Activated CD4-positive, alpha-beta T cell treated with anti-CD3 and anti-CD28 coated beads for 36 hours (primary cell): ENCODE measurements around the gene CNIH2. TPM values are rescaled to one million over a fixed set of nuclear protein-coding genes. Genes with fewer than 3 reads are reported as not detected.

Source experiments
- ATAC-seq: fragments of 200-7000 bp; cut with Tn5 transposase; one replicate; pipeline ENCODE4 v1.10.0; 2021; ENCODE audit warnings: mild to moderate bottlenecking, moderate library complexity
- CTCF ChIA-PET: fragments of 350-600 bp; sonication (Branson Sonifier 250); formaldehyde crosslinking; loops from one replicate; lab custom pipeline; 2021; ENCODE audit warnings: antibody characterized with exemption; lab: Charles Lee
- POLR2A ChIA-PET: fragments of 350-600 bp; sonication (Branson Sonifier 250); formaldehyde crosslinking; loops from one replicate; lab custom pipeline; 2021; ENCODE audit warnings: antibody characterized with exemption, inconsistent platforms; lab: Charles Lee
- DNase-seq: peaks from one replicate; pipeline ENCODE4 v3.0.0-alpha.2; 2020
- H3K27ac Mint-ChIP-seq: one replicate; pipeline ENCODE4 v1.8.0; 2021; ENCODE audit warnings: mixed read lengths
- H3K27me3 Mint-ChIP-seq: one replicate; pipeline ENCODE4 v1.8.0; 2021; ENCODE audit warnings: mixed read lengths
- H3K36me3 Mint-ChIP-seq: one replicate; pipeline ENCODE4 v1.8.0; 2021; ENCODE audit warnings: low read depth, mixed read lengths
- H3K4me1 Mint-ChIP-seq: one replicate; pipeline ENCODE4 v1.8.0; 2021; ENCODE audit warnings: mixed read lengths
- H3K4me3 Mint-ChIP-seq: one replicate; pipeline ENCODE4 v1.8.0; 2021; ENCODE audit warnings: mild to moderate bottlenecking, moderate library complexity, mixed read lengths
- H3K9me3 Mint-ChIP-seq: one replicate; pipeline ENCODE4 v1.8.0; 2021; ENCODE audit warnings: low read depth, mixed read lengths
- intact Hi-C, 2 experiments: fragments of 100-400 bp; cut with DNase I in 1 of 2; cut with micrococcal nuclease in 1 of 2; formaldehyde crosslinking; loops; one replicate each; pipeline versions ENCODE4 v1.14.2 to v1.15.1; 2022 to 2024; cut with DNase I, micrococcal nuclease
- total RNA-seq, 2 experiments: library from RNA; stranded (reverse); gene quantifications; one replicate each; pipeline ENCODE4 v1.2.3, GENCODE V29; 2021

The CNIH2 gene
- total RNA-seq, 2 experiments from 2014 or later = 1.3 to 1.6 TPM

DNA sequence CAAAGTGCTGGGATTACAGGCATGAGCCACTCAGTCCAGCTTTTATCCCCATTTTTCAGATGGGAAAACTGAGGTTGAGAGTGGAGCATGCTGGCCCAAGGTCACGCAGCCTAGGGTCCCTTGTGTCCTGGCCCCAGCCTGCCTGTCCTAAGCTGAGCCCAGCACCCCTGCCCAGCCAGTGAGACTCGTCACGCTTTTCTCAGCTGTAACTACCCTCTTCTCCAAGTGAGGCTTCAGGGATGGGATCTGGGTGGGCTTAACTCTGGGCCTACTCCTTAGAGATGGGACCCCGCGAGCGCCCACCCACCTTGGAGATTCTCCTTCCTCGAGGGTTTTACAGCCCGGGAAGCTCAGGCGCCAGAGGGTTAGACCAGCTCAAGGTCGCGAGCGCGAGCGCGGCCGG lies 13.3 kb downstream of the CNIH2 start:
- DNase-seq (no peak), ATAC-seq (no peak)
- Mint-ChIP-seq H3K36me3 (peaks cover 8% of the 10 kb centered on the region), H3K9me3 (no peaks in the 10 kb centered on the region), H3K4me3 (no peak overlapping the region), H3K27ac (no peak overlapping the region), H3K4me1 (peaks cover 22% of the 10 kb centered on the region), H3K27me3 (peaks cover 8% of the 10 kb centered on the region)
- CTCF ChIA-PET = interaction anchor here (0.6 to 4.6 kb wide), 6 partner anchors 9 to 344 kb away, joined by 3 to 23 read pairs (median 5); no protein-coding TSS in a partner anchor
- intact Hi-C loops = no loop called here
- POLR2A ChIA-PET = interaction anchor here (0.6 to 1.3 kb wide), 2 partner anchors 21 to 1338 kb away, joined by 3 read pairs; no protein-coding TSS in a partner anchor

DNA sequence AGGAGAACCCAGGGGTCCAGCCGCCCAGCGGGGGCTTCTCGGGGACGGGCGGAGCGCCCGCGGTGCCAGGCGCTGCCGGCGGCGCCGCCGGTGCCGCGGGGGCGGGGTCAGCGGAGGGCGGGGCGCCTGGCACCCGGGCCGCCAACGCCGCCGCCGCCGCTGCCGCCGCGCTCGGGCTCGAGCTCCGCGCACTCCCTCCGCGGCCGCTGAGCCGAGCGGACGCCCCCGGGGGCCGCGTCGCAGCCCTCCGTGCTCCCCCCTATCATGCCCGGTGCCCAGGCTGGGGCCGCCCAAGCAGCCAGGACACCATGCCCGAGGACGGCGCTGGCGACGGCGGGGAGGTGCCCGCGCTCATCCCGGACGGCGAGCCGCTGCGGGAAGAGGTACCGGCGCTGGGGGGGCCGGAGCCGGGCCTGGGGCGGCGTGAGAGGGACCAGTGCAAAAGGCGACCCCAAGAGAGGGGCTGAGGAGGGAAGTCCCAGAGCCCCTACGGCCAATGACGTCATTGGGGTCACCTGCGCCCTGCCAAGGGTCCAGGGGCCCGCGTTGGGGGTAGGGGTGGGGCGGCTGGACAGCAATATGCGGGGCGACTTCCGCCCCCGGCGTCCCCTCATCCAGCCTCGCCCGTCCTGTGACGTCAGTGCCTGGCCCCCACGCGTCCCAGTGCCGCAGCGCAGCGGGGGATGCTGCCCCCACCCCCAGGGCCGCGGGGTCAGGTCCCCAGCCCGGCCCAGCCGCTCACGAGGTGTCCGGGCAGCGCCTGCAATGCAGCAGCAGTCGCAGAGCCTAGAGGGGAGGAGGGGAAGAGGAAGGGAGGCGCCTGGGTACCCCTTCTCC lies 13.9 kb downstream of the CNIH2 start, which contains the start of gene TMEM151A:
Gene TMEM151A, plus strand, starts transcription at position 189 of the 837 bp plus-strand sequence. Its CDS starts 120 bp downstream, at position 309.
- H3K9me3 Mint-ChIP-seq = no peaks in the 10 kb centered on the region
- no peak for ATAC-seq
- CTCF ChIA-PET = interaction anchor here (0.8 to 4.6 kb wide), 5 partner anchors 9 to 126 kb away, joined by 3 to 23 read pairs (median 6); no protein-coding TSS in a partner anchor
- H3K36me3 Mint-ChIP-seq = peaks cover 6% of the 10 kb centered on the region
- peak within 1 kb of the TSS; percentile 89 for H3K4me3 Mint-ChIP-seq
- no peak within 1 kb of the TSS for H3K27ac Mint-ChIP-seq
- peaks cover 19% of the 10 kb centered on the region for H3K4me1 Mint-ChIP-seq
- DNase-seq = peak; percentile 58
- H3K27me3 Mint-ChIP-seq = peaks cover 8% of the 10 kb centered on the region
- POLR2A ChIA-PET = interaction anchor here (0.6 to 1.3 kb wide), 2 partner anchors 21 to 1337 kb away, joined by 3 read pairs; no protein-coding TSS in a partner anchor
- intact Hi-C loops = no loop called here

- DNase-seq (no peak), ATAC-seq (no peak)
- H3K4me1 Mint-ChIP-seq = peaks cover 15% of the 10 kb centered on the region
- no peaks in the 10 kb centered on the region for H3K9me3 Mint-ChIP-seq
- CTCF ChIA-PET = no interaction called here
- POLR2A ChIA-PET = no interaction called here
- peaks cover 8% of the 10 kb centered on the region for H3K27me3 Mint-ChIP-seq
- H3K36me3 Mint-ChIP-seq = peaks cover 2% of the 10 kb centered on the region
- H3K4me3 Mint-ChIP-seq = no peak overlapping the region
- H3K27ac Mint-ChIP-seq = no peak overlapping the region
- intact Hi-C loops = no loop called here
Observed at GRCh38 chr11:66292543-66293332, 14.8 kb downstream of the CNIH2 start.

- H3K27me3 Mint-ChIP-seq = peaks cover 8% of the 10 kb centered on the region
- CTCF ChIA-PET = no interaction called here
- ATAC-seq = no peak
Observed at GRCh38 chr11:66293352-66293751, 15.4 kb downstream of the CNIH2 start.

DNA sequence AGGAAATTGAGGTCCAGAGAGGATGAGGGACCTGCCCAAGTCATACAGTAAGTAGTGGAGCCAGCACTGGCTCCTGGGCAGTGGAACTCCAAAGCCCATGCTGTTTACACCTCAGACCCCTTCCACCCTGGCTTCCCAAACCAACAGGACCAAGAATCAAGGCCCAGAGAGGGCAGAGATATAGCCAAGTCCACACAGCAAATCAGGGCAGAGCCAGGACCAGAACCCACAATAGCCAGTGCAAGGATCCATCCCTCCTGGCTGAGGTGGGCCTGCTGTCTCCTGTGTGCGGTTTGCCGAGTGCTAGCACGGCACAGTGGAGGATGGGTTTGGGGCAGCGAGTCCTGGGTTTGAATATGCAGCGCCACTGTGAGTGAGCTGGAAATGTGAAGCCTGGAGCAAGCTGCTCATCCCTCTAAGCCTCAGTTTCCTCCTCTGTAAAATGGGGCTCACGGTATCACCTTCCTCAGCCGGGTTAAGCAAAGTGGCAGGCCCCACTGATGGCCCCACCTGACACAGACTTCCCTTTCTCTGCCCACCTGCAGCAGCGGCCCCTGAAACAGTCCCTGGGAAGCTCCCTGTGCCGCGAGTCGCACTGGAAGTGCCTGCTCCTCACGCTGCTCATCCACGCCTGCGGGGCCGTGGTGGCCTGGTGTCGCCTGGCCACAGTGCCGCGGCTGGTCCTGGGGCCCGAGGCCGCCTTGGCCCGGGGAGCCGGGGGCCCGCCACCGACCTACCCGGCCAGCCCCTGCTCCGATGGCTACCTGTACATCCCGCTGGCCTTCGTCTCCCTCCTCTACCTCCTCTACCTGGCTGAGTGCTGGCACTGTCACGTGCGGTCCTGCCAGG lies 16.0 kb downstream of the CNIH2 start:
- Mint-ChIP-seq H3K27ac (no peak overlapping the region), H3K4me1 (peaks cover 13% of the 10 kb centered on the region), H3K4me3 (no peak overlapping the region), H3K36me3 (no peaks in the 10 kb centered on the region), H3K9me3 (no peaks in the 10 kb centered on the region), H3K27me3 (peaks cover 8% of the 10 kb centered on the region)
- intact Hi-C loops = no loop called here
- ChIA-PET POLR2A (no interaction called here), CTCF (interaction anchor here (0.7 kb wide), 1 partner anchor 94 kb away, joined by 3 read pairs; no protein-coding TSS in a partner anchor)
- no peak for DNase-seq
- ATAC-seq = no peak

More at GRCh38 chr11:66293352-66293751, 15.4 kb downstream of the CNIH2 start:
- Mint-ChIP-seq H3K9me3 (no peaks in the 10 kb centered on the region), H3K4me1 (peaks cover 13% of the 10 kb centered on the region), H3K36me3 (peaks cover 2% of the 10 kb centered on the region), H3K4me3 (no peak overlapping the region), H3K27ac (no peak overlapping the region)
- intact Hi-C loops = no loop called here
- no peak for DNase-seq
- POLR2A ChIA-PET = no interaction called here

DNA sequence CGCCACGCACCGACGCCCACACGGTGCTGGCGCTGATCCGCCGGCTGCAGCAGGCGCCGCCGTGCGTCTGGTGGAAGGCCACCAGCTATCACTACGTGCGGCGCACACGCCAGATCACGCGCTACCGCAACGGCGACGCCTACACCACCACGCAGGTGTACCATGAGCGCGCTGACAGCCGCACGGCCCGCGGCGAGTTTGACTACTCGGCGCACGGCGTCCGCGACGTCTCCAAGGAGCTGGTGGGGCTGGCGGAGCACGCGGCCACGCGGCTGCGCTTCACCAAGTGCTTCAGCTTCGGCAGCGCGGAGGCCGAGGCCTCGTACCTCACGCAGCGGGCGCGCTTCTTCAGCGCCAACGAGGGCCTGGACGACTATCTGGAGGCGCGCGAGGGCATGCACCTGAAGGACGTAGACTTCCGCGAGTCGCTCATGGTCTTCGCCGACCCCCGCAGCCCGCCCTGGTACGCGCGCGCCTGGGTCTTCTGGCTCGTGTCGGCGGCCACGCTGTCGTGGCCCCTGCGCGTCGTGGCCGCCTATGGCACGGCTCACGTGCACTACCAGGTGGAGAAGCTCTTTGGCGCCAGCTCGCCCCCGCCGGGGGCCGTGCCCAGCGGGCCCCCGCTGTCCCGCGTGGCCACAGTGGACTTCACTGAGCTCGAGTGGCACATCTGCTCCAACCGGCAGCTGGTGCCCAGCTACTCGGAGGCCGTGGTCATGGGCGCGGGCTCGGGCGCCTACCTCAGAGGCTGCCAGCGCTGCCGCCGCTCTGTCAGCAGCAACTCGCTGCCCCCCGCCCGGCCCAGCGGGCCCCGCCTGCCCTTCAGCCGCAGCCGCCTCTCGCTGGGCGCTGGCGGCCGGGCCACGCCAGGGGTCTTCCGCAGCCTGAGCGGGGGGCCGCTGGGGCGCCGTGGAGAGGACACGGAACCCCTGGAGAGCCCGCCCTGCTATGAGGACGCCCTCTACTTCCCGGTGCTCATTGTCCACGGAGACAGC lies 16.9 kb downstream of the CNIH2 start:
- no peaks in the 10 kb centered on the region for H3K36me3 Mint-ChIP-seq
- H3K27me3 Mint-ChIP-seq = peaks cover 8% of the 10 kb centered on the region
- peaks cover 8% of the 10 kb centered on the region for H3K4me1 Mint-ChIP-seq
- H3K4me3 Mint-ChIP-seq = no peak overlapping the region
- POLR2A ChIA-PET = no interaction called here
- no peak for DNase-seq
- intact Hi-C loops = no loop called here
- CTCF ChIA-PET = interaction anchor here (0.7 kb wide), 1 partner anchor 95 kb away, joined by 3 read pairs; no protein-coding TSS in a partner anchor
- H3K27ac Mint-ChIP-seq = no peak overlapping the region
- ATAC-seq = no peak
- H3K9me3 Mint-ChIP-seq = no peaks in the 10 kb centered on the region

GRCh38 chr11:66297610-66298009 lies 19.6 kb downstream of the CNIH2 start:
- intact Hi-C loops = no loop called here
- ChIA-PET POLR2A (no interaction called here), CTCF (interaction anchor here (0.6 to 0.8 kb wide), 5 partner anchors 14 to 398 kb away, joined by 3 read pairs; no protein-coding TSS in a partner anchor)
- H3K27ac Mint-ChIP-seq = no peak overlapping the region
- ATAC-seq (no peak), DNase-seq (no peak)
- H3K27me3 Mint-ChIP-seq = peaks cover 4% of the 10 kb centered on the region
- no peaks in the 10 kb centered on the region for H3K9me3 Mint-ChIP-seq
- no peak overlapping the region for H3K4me3 Mint-ChIP-seq
- no peaks in the 10 kb centered on the region for H3K4me1 Mint-ChIP-seq
- no peaks in the 10 kb centered on the region for H3K36me3 Mint-ChIP-seq

GRCh38 chr11:66299186-66299585 lies 21.2 kb downstream of the CNIH2 start:
- DNase-seq (no peak), ATAC-seq (no peak)
- Mint-ChIP-seq H3K27me3 (no peaks in the 10 kb centered on the region), H3K4me1 (no peaks in the 10 kb centered on the region), H3K27ac (no peak overlapping the region), H3K4me3 (no peak overlapping the region), H3K36me3 (no peaks in the 10 kb centered on the region), H3K9me3 (no peaks in the 10 kb centered on the region)
- ChIA-PET CTCF (interaction anchor here (1.5 kb wide), 1 partner anchor 12 kb away, joined by 6 read pairs; no protein-coding TSS in a partner anchor), POLR2A (no interaction called here)
- intact Hi-C loops = no loop called here

DNA sequence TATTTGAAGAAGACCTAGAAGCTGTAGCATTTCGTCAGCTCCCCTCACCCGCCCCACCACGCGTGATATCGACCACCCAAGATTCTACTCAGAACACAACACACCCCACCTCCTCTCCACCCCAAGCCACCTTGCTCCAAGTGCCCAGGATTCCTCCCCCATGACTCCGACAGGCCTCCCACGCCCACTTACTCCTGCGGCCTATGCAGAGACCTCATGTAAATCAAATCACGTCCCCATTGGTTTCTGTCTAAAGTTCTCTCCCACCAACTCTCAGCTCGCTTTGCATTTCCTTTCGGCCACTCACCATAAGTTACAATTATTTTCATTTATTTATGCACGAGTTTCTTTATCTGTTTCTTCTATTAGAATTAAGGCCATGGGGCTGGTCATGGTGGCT lies 24.7 kb downstream of the CNIH2 start:
- DNase-seq = no peak
- CTCF ChIA-PET = interaction anchor here (0.5 to 2.3 kb wide), 4 partner anchors 9 to 543 kb away, joined by 3 to 10 read pairs (median 4); no protein-coding TSS in a partner anchor
- H3K9me3 Mint-ChIP-seq = no peaks in the 10 kb centered on the region
- H3K27me3 Mint-ChIP-seq = no peaks in the 10 kb centered on the region
- H3K27ac Mint-ChIP-seq = no peak overlapping the region
- intact Hi-C loops = no loop called here
- no peak overlapping the region for H3K4me3 Mint-ChIP-seq
- H3K4me1 Mint-ChIP-seq = no peaks in the 10 kb centered on the region
- no peak for ATAC-seq
- no peaks in the 10 kb centered on the region for H3K36me3 Mint-ChIP-seq
- POLR2A ChIA-PET = no interaction called here

GRCh38 chr11:66309475-66309874 lies 31.5 kb downstream of the CNIH2 start:
- intact Hi-C loops = no loop called here
- H3K9me3 Mint-ChIP-seq = no peaks in the 10 kb centered on the region
- ChIA-PET CTCF (interaction anchor here (1.0 to 6.4 kb wide), 5 partner anchors 18 to 76 kb away, joined by 3 to 34 read pairs (median 4); partner anchors contain the start of genes RIN1, TMEM151A and YIF1A), POLR2A (no interaction called here)
- no peak overlapping the region for H3K4me3 Mint-ChIP-seq
- DNase-seq (no peak), ATAC-seq (no peak)
- H3K27ac Mint-ChIP-seq = no peak overlapping the region
- no peaks in the 10 kb centered on the region for H3K27me3 Mint-ChIP-seq
- H3K4me1 Mint-ChIP-seq = peaks cover 20% of the 10 kb centered on the region
- H3K36me3 Mint-ChIP-seq = no peaks in the 10 kb centered on the region
